GM04503 (cell line): ENCODE results near the gene CIP2A.

ENCODE experiments used
- DNase-seq: peaks from one replicate; pipeline ENCODE4 v3.0.0-alpha.2; 2012; ENCODE audit warnings: low read depth

CIP2A gene

GRCh38 chr3:108510496-108510895 lies 78.7 kb downstream of the CIP2A start, which contains the start of gene MYH15:
Gene MYH15 (minus strand): TSS chr3:108510596. CDS start chr3:108510530, 66 bp downstream.
- no peak for DNase-seq

DNA sequence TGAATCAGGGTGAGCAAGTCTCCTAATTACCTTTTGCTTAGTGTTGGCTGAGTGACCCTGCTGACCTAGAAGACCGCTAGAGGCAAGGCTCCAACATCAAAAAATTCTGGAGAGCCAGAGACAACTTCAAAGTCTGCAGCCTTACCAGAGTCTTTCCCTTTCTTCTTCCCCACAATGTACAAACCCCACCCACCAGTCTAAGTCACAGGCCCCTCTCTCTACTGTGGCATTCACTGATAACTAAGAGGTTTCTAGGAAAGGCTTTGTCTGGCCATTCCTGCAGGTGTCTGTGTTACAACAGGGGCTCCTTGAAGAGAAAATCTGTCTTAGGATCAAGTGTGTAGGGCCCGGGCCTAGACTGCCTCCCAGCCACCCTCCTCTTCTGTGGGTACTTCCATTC lies 79.4 kb downstream of the CIP2A start:
- no peak for DNase-seq

GRCh38 chr3:108509263-108509662 lies 80.0 kb downstream of the CIP2A start:
- no peak for DNase-seq

DNA sequence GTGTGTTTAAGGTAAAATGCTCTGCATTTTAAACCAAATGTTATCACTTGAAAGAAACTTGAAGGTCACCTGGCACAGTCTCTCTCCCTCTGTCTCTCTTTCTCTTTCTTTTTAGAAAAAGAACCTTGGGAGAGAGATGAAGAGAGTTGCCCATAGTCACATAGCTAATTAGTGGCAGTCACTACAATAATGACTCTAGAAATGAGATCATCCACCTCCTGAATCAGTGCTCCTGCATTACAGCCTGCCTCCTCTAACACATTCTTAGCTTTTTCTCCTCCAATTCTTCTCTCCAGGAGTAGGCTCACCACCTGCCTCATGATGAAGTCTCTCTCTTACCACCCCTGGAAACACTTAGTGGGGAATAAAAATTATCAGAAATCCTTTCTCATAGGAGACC lies 81.3 kb downstream of the CIP2A start:
- no peak for DNase-seq

- DNase-seq: no peak
These were observed 83.4 kb downstream of the CIP2A start for GRCh38 chr3:108505811-108506210.

DNA sequence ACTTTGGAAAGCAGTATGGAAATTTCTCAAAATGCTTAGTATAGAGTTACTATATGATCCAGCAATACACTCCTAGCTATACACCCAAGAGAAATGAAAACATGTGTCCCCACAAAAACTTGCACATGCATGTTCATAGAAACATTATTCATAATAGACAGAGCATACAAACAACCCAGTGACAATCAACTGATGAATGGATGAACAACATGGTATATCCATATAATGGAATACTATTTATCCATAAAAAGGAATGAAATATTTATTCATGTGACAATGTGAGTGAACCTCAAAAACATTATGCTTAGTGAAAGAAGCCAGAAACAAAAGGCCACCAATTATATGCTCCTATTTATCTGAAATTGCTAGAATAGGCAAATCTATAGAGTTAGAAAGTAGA lies 85.5 kb downstream of the CIP2A start:
- DNase-seq: no peak

- DNase-seq: no peak
These were observed 87.7 kb downstream of the CIP2A start for GRCh38 chr3:108501535-108501934.

DNA sequence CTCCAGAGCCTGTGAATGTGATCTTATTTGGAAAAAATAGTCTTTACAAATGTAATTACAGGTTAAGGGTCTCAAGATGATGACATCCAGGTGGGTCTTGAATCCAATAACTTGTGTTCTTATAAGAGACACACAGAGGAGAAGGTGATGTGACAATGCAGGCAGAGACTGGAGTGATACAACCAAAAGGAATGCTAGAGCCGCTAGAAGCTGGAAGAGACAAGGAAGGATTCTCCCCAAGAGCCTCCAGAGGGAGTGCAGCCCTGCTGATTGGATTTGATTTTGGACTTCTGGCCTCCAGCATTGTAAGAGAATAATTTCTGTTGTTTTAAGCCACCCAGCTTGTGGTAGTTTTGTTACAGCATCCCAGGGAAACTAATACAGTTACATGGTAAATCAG lies 88.5 kb downstream of the CIP2A start:
- DNase-seq: no peak
